IMR-90 (cell line): ENCODE results near the gene SEC22B. TPM values are rescaled to one million over a fixed set of nuclear protein-coding genes. Genes with fewer than 3 reads are reported as not detected.
"Not testable (repeated sequence)": the region's sequence is repeated elsewhere in the genome, so short reads cannot be mapped to it uniquely, and the experiment has no call there.

Experiments used
- ATAC-seq: fragments of 200-7000 bp; cut with Tn5 transposase; 2 replicates; pipeline ENCODE4 v1.9.1; 2020; ENCODE audit warnings: low read depth, mild to moderate bottlenecking, moderate library complexity
- BruUV-seq: library from RNA; stranded (reverse); fragments of 400-500 nt; replicated peaks from 2 replicates; lab custom pipeline; 2021; lab: Mats Ljungman, UMichigan
- CTCF ChIA-PET: fragments of 300-600 bp; formaldehyde crosslinking; extraction: SDS; loops from one replicate; lab custom pipeline; 2021; ENCODE audit warnings: antibody characterized with exemption; lab: Yijun Ruan, JAX
- POLR2A ChIA-PET: fragments of 300-600 bp; sonication (Branson Sonifier 250); formaldehyde crosslinking; loops from one replicate; lab custom pipeline; 2022; ENCODE audit warnings: antibody characterized with exemption; ENCODE audit not compliant: unreplicated experiment; lab: Charles Lee
- DNase-seq: peaks from one replicate; pipeline ENCODE4 v3.0.0; 2013
- H2AFZ ChIP-seq: replicated peaks from 2 replicates; pipeline ENCODE3; 2013; ENCODE audit warnings: low read length, mild to moderate bottlenecking; ENCODE audit not compliant: poor library complexity
- H2AK5ac ChIP-seq: 2 replicates; pipeline ENCODE4 v1.6.1; 2013; ENCODE audit warnings: low read depth, low read length, inconsistent platforms
- H2AK9ac ChIP-seq: replicated peaks from 2 replicates; pipeline ENCODE3; 2013; ENCODE audit warnings: mild to moderate bottlenecking, low read depth, low read length, moderate library complexity; ENCODE audit not compliant: poor library complexity
- H2BK120ac ChIP-seq: 2 replicates; pipeline ENCODE4 v1.6.1; 2013; ENCODE audit warnings: low read depth, low read length, inconsistent platforms
- H2BK15ac ChIP-seq: 3 replicates; pipeline ENCODE4 v1.6.1; 2013; ENCODE audit warnings: low read depth, low read length, inconsistent platforms
- H2BK20ac ChIP-seq: 2 replicates; pipeline ENCODE4 v1.6.1; 2013; ENCODE audit warnings: low read depth, mild to moderate bottlenecking, inconsistent platforms, low read length, moderate library complexity
- H2BK5ac ChIP-seq: 2 replicates; pipeline ENCODE4 v1.6.1; 2013; ENCODE audit warnings: mild to moderate bottlenecking, low read depth, low read length, inconsistent platforms; ENCODE audit not compliant: poor library complexity, severe bottlenecking
- H3K14ac ChIP-seq: replicated peaks from 2 replicates; pipeline ENCODE4 v1.6.1; 2013; ENCODE audit warnings: low read depth, low read length, inconsistent platforms
- H3K18ac ChIP-seq: 2 replicates; pipeline ENCODE4 v1.6.1; 2013; ENCODE audit warnings: low read depth, low read length, control low read depth
- H3K23ac ChIP-seq: 2 replicates; pipeline ENCODE4 v1.6.1; 2013; ENCODE audit warnings: low read depth, low read length, inconsistent platforms
- H3K27ac ChIP-seq: 2 replicates; pipeline ENCODE4 v1.5.1; 2013; ENCODE audit warnings: mild to moderate bottlenecking, control low read depth, low read length; ENCODE audit not compliant: insufficient read depth
- H3K27me3 ChIP-seq: 2 replicates; pipeline ENCODE4 v1.6.1; 2013; ENCODE audit warnings: low read length; ENCODE audit not compliant: control insufficient read depth, insufficient read depth
- H3K36me3 ChIP-seq: 2 replicates; pipeline ENCODE4 v1.6.1; 2013; ENCODE audit warnings: low read length, mixed read lengths; ENCODE audit not compliant: control insufficient read depth, insufficient read depth
- H3K4ac ChIP-seq: 2 replicates; pipeline ENCODE4 v1.6.1; 2013; ENCODE audit warnings: low read depth, low read length, inconsistent platforms
- H3K4me1 ChIP-seq: 2 replicates; pipeline ENCODE4 v1.6.1; 2013; ENCODE audit warnings: low read length, mixed read lengths; ENCODE audit not compliant: control insufficient read depth, insufficient read depth
- H3K4me2 ChIP-seq: 2 replicates; pipeline ENCODE4 v1.6.1; 2013; ENCODE audit warnings: low read depth, mild to moderate bottlenecking, control low read depth, low read length, moderate library complexity
- H3K4me3 ChIP-seq: 2 replicates; pipeline ENCODE4 v1.5.1; 2013; ENCODE audit warnings: low read depth, mild to moderate bottlenecking, control low read depth, low read length, moderate library complexity; ENCODE audit not compliant: insufficient read depth
- H3K56ac ChIP-seq: 2 replicates; pipeline ENCODE4 v1.6.1; 2013; ENCODE audit warnings: low read length, inconsistent platforms; ENCODE audit not compliant: insufficient read depth; ENCODE audit errors: extremely low read depth
- H3K79me1 ChIP-seq, 2 experiments: 2 replicates each; pipeline ENCODE4 v1.6.1; 2013; ENCODE audit warnings: low read length in 2 of 2, inconsistent platforms in 1 of 2, low read depth in 1 of 2
- H3K9ac ChIP-seq: 2 replicates; pipeline ENCODE4 v1.6.1; 2013; ENCODE audit warnings: low read depth, low read length, control low read depth
- H3K9me1 ChIP-seq: 2 replicates; pipeline ENCODE4 v1.6.1; 2013; ENCODE audit warnings: low read length, inconsistent platforms; ENCODE audit not compliant: insufficient read depth
- H3K9me3 ChIP-seq: 2 replicates; pipeline ENCODE4 v1.6.1; 2013; ENCODE audit warnings: low read length; ENCODE audit not compliant: control insufficient read depth, insufficient read depth
- H4K20me1 ChIP-seq: 2 replicates; pipeline ENCODE4 v1.6.1; 2013; ENCODE audit warnings: low read length, inconsistent platforms; ENCODE audit not compliant: insufficient read depth
- H4K5ac ChIP-seq: 2 replicates; pipeline ENCODE4 v1.6.1; 2013; ENCODE audit warnings: mild to moderate bottlenecking, low read depth, low read length, control low read depth
- H4K8ac ChIP-seq, 2 experiments: 2 replicates each; pipeline ENCODE4 v1.6.1; 2013; ENCODE audit warnings: low read depth in 2 of 2, low read length in 2 of 2, control low read depth in 1 of 2, inconsistent platforms in 1 of 2
- H4K91ac ChIP-seq: 2 replicates; pipeline ENCODE4 v1.6.1; 2013; ENCODE audit warnings: low read depth, low read length, inconsistent platforms; ENCODE audit not compliant: insufficient read depth
- WGBS, 2 experiments: methylation state at CpG; one replicate each; pipeline versions ENCODE4 v1.1.5 to v1.1.7; 2013; ENCODE audit warnings: missing lambda C conversion rate in 2 of 2; ENCODE audit not compliant: insufficient read length in 1 of 2; ENCODE audit errors: extremely low coverage in 2 of 2; 5-methylcytosine and 5-hydroxymethylcytosine counted together
- dilution Hi-C: fragments of 300-500 bp; cut with HindIII; formaldehyde crosslinking; loops from one replicate; pipeline ENCODE4 v1.14.3; 2018; ENCODE audit warnings: low sequenced_read_pairs; ENCODE audit not compliant: unreplicated experiment
- in situ Hi-C: fragments of 300-500 bp; cut with MboI; formaldehyde crosslinking; loops from 3 replicates; pipeline ENCODE4 v1.14.3; 2019; ENCODE audit warnings: low sequenced_read_pairs, inconsistent platforms, mixed read lengths
- intact Hi-C: fragments of 100-400 bp; cut with micrococcal nuclease; formaldehyde crosslinking; loops from 2 replicates; pipeline ENCODE4 v1.10.0; 2022
- polyA plus RNA-seq, 3 experiments: library from polyadenylated mRNA; depleted of rRNA; stranded (reverse); fragments of >200 nt; gene quantifications; 2 replicates each; pipeline ENCODE4 v1.2.3, GENCODE V29; 2012; ENCODE audit warnings: low replicate concordance in 1 of 3
- total RNA-seq: library from RNA; depleted of rRNA; stranded (reverse); fragments of >200 nt; gene quantifications from 2 replicates; pipeline ENCODE4 v1.2.3, GENCODE V29; 2012

The SEC22B gene
- total and polyA plus RNA-seq, 2 of the 4 experiments (the other 2 are of a cell fraction) = 35.9 to 57.4 TPM

GRCh38 chr1:120188626-120189025, 12.3 kb upstream of the SEC22B start:
- DNase-seq, H4K91ac ChIP-seq, H2BK15ac ChIP-seq, H3K79me1 ChIP-seq, H3K4me2 ChIP-seq, H3K4ac ChIP-seq, CTCF ChIA-PET, H3K14ac ChIP-seq, POLR2A ChIA-PET, H3K18ac ChIP-seq, H4K5ac ChIP-seq, H3K9me3 ChIP-seq, H3K27me3 ChIP-seq, H2BK120ac ChIP-seq, BruUV-seq, H2BK20ac ChIP-seq, in situ Hi-C loops, H3K9ac ChIP-seq, H4K20me1 ChIP-seq, intact Hi-C loops, H2AK5ac ChIP-seq, H2BK5ac ChIP-seq, dilution Hi-C loops, H3K56ac ChIP-seq, H4K8ac ChIP-seq, H2AFZ ChIP-seq, H3K4me3 ChIP-seq, H3K27ac ChIP-seq, H3K23ac ChIP-seq, H3K36me3 ChIP-seq, H3K9me1 ChIP-seq, H3K4me1 ChIP-seq, H2AK9ac ChIP-seq: not testable (repeated sequence)
- no CpG with 5 or more reads among the region's 3 CpGs for WGBS, 2 experiments
- ATAC-seq = peak; percentile 46

- H2BK15ac ChIP-seq, H3K4me3 ChIP-seq, H3K9me1 ChIP-seq, H3K9me3 ChIP-seq, H3K27ac ChIP-seq, H3K9ac ChIP-seq, H2BK20ac ChIP-seq, dilution Hi-C loops, in situ Hi-C loops, H4K20me1 ChIP-seq, H2AK9ac ChIP-seq, BruUV-seq, H2AK5ac ChIP-seq, H4K8ac ChIP-seq, H4K5ac ChIP-seq, H3K27me3 ChIP-seq, H3K18ac ChIP-seq, H2BK5ac ChIP-seq, H3K23ac ChIP-seq, H3K79me1 ChIP-seq, H2BK120ac ChIP-seq, H3K14ac ChIP-seq, H4K91ac ChIP-seq, H3K4me2 ChIP-seq, H3K36me3 ChIP-seq, POLR2A ChIA-PET, H3K4ac ChIP-seq, intact Hi-C loops, CTCF ChIA-PET, DNase-seq, H2AFZ ChIP-seq, H3K56ac ChIP-seq: not testable (repeated sequence)
- no CpG with 5 or more reads among the region's 2 CpGs for WGBS, 2 experiments
- ATAC-seq = peak; percentile 22; the same call in 1 of the 2 replicates
- H3K4me1 ChIP-seq = peaks cover 12% of the 10 kb centered on the region
Observed at GRCh38 chr1:120182176-120182707, 5.9 kb upstream of the SEC22B start.
